ENCODE data around the gene TRNP1. TPM values are rescaled to one million over a fixed set of nuclear protein-coding genes. Genes with fewer than 3 reads are reported as not detected.
A peak's percentile ranks its signal among the peaks of the same experiment; 100 is the strongest.
"Not testable (repeated sequence)": the region's sequence is repeated elsewhere in the genome, so short reads cannot be mapped to it uniquely, and the experiment has no call there.

The TRNP1 gene
- total RNA-seq, 1 donor, result 19.1 TPM

DNA sequence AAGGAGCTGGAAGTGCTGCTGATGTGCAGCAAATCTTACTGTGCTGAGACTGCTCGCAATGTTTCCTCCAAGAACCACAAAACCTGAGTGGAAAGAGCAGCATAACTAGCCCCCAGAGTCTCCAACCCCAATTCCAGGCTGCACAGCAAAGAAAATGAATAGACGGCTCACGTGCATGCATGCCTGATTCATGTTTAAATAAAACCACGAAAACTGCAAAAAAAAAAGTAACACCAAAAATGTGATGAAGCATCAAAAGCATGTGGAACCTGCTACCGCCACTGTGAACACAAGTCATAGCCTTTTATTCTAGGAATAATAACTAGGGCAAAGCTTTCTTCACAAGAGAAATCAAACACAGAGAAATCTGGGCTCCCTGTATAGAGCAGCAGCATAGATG, 9.6 kb upstream of the TRNP1 start:
- DNase-seq (ENCODE audit: low read depth), result no peak
- TF ChIP-seq, protein P1, sequence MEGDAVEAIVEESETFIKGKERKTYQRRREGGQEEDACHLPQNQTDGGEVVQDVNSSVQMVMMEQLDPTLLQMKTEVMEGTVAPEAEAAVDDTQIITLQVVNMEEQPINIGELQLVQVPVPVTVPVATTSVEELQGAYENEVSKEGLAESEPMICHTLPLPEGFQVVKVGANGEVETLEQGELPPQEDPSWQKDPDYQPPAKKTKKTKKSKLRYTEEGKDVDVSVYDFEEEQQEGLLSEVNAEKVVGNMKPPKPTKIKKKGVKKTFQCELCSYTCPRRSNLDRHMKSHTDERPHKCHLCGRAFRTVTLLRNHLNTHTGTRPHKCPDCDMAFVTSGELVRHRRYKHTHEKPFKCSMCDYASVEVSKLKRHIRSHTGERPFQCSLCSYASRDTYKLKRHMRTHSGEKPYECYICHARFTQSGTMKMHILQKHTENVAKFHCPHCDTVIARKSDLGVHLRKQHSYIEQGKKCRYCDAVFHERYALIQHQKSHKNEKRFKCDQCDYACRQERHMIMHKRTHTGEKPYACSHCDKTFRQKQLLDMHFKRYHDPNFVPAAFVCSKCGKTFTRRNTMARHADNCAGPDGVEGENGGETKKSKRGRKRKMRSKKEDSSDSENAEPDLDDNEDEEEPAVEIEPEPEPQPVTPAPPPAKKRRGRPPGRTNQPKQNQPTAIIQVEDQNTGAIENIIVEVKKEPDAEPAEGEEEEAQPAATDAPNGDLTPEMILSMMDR (IDR thresholded peaks at IDR 0.05; ENCODE audit: insufficient read depth, low read length), result no peak

DNA sequence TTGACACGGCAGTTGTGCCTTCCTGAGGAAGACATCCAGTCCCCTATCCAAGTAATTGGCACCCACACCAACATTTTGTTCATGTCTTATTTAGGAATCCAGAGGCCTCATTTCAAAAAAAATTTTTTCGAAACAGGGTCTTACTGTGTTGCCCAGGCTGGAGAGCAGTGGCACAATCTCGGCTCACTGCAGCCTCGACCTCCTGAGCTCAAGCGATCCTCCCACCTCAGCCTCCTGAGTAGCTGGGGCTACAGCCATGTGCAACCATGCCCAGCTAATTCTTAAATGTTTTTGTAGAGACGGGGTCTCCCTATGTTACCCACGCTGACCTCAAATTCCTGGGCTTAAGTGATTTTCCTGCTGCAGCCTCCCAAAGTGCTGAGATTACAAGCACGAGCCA, 9.2 kb upstream of the TRNP1 start:
- TF ChIP-seq, protein P1 (IDR thresholded peaks at IDR 0.05; ENCODE audit: insufficient read depth, low read length), result no peak
- DNase-seq (ENCODE audit: low read depth), result no peak
- no peak overlapping the region for H3K4me3 ChIP-seq (ENCODE audit: low read depth, low read length)

More for the DNA sequence above, 9.6 kb upstream of the TRNP1 start:
- no peak overlapping the region for H3K4me3 ChIP-seq (ENCODE audit: low read depth, low read length)

DNA sequence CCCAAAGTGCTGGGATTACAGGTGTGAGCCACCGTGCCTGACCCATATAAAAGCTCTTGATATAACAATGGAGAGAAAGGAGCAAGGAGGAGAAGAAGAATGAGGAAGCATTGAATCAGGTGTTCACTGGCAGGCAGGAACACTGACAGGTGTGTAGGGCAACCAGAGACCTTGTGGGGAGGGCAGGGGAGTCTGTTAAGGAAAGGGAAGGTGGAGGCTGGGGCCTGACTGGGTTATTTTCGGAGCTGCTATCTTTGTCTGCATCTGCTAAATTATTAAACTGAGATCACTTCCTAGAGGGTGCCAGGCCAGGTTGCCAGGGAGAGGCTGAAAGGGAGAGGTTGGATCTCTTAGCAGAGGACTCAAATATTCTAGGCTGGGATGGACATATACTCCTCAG, 6.8 kb upstream of the TRNP1 start:
- no peak for DNase-seq (ENCODE audit: low read depth)
- no peak overlapping the region for H3K4me3 ChIP-seq (ENCODE audit: low read depth, low read length)
- TF ChIP-seq, protein P1 (IDR thresholded peaks at IDR 0.05; ENCODE audit: insufficient read depth, low read length), result no peak

DNA sequence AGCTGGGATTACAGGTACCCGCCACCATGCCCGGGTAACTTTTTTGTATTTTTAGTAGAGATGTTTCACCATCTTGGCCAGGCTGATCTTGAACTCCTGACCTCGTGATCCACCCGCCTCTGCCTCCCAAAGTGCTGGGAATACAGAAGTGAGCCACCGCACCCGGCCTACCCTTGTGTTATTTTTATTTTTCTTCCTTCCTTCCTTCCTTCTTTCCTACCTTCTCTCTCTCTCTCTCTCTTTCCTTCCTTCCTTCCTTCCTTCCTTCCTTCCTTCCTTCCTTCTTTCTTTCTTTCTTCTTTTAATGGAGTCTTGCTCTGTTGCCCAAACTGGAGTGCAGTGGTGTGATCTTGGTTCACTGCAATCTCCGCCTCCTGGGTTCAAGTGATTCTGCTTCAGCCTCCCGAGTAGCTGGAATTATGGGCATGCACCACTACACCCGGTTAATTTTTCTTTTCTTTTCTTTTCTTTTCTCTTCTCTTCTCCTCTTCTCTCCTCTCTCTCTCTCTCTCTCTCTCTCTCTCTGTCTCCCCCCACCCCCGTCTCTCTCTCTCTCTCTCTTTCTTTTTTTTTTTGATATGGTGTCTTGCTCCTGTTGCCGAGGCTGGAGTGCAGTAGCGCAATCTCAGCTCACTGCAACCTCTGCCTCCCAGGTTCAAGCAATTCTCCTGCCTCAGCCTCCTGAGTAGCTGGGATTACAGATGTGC, 3.9 kb upstream of the TRNP1 start:
- H3K4me3 ChIP-seq (ENCODE audit: low read depth, low read length); DNase-seq (ENCODE audit: low read depth): not testable (repeated sequence)

DNA sequence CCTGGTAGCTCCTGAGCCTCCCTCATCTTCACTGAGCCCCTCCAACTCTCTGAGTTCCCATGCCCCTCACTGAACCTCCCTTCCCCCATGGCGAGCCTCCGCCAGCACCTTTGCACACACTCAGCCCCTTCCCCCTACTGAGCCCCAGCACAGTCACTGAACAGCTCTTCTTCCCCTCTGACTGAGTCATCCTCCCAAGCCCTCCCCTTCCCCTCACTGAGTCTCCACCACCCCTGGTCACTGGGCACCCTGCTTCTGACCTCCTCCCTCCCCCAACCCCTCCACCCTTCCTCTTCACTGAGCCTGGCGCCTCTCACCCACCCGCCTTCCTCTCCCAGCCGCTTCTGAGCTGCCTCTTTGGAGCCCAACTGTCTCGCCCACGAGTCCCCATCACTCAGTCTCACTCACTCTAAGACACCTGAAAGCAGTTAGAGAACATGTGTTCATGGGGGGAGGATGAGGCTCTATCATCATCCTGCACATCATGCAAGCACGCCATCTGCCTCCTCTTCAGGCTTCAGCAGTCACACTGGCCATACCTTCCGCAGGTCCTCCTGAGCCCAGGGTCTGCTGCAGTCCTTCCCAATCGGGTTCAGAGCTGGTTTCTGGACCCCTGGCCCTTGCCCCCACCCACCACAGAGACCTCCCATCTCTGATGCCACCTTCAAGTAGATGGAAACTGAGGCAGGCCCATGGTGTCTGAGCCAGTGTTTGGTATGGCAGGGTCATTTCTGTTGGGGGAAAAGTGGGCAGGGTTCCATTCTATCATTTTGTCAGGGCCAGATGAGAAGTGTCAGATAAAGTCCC, 2.0 kb upstream of the TRNP1 start:
- no peak overlapping the region for H3K4me3 ChIP-seq (ENCODE audit: low read depth, low read length)
- TF ChIP-seq, protein P1 (IDR thresholded peaks at IDR 0.05; ENCODE audit: insufficient read depth, low read length), result no peak
- DNase-seq (ENCODE audit: low read depth), result no peak

DNA sequence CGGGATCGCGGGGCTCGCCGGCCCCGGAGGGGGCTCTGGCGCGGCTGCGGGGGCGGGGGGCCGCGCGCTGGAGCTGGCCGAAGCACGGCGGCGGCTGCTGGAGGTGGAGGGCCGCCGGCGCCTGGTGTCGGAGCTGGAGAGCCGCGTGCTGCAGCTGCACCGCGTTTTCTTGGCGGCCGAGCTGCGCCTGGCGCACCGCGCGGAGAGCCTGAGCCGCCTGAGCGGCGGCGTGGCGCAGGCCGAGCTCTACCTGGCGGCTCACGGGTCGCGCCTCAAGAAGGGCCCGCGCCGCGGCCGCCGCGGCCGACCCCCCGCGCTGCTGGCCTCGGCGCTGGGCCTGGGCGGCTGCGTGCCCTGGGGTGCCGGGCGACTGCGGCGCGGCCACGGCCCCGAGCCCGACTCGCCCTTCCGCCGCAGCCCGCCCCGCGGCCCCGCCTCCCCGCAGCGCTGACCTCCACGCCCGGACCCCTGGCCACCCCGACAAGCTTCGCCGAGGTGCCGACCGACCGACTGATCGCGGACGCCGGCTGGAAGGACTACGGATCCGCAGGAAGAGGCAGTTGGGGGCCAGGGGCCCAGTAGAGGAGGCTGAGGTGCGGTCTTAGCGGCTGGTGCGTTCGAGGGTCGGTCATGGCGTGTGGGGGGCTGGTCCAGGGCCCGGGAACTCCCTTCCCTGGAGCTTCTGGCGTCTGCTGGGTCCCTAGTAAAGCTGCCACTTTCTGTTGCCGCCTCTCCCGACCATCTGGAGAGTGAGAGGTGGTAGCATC, 711 bp downstream of the TRNP1 start:
- TF ChIP-seq, protein P1 (IDR thresholded peaks at IDR 0.05; ENCODE audit: insufficient read depth, low read length), result no peak
- no peak for DNase-seq (ENCODE audit: low read depth)
- peak overlapping the region; percentile 77 for H3K4me3 ChIP-seq (ENCODE audit: low read depth, low read length)

Measured in fibroblast of the aortic adventitia (primary cell).